ENCODE data around the gene C19orf33. TPM values are rescaled to one million over a fixed set of nuclear protein-coding genes. Genes with fewer than 3 reads are reported as not detected.

C19orf33 gene
- total RNA-seq, 1 donor = not detected

DNA sequence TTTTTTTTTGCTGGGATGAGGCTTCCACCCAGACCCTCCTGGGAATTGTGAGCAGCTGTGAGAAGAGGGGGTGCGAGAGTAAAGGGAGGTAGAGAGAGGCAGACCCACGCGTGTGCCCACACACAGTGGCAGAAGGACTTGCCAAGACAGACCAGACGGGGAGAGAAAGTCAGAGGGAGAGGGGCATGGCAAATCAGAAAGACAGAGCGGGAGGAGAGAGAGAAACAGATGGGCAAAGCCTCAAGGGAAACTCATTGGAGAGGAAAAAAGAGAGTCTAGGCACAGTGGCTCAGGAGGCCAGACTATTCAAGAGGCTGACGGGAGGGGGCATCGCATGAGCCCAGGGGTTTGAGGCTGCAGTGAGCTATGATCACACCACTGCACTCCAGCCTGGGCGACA is 48.6 kb downstream of the C19orf33 start:
- DNase-seq (ENCODE audit: insufficient read length, low spot score, missing footprints) = no peak
- Histone ChIP-seq H2AFZ (ENCODE audit: low read length) (no peak overlapping the region), H3K4me2 (ENCODE audit: insufficient read depth, low read length) (no peak overlapping the region), H3K4me1 (ENCODE audit: insufficient read depth, low read length) (no peaks in the 10 kb centered on the region), H3K79me2 (ENCODE audit: insufficient read depth, low read length) (no peaks in the 10 kb centered on the region), H3K36me3 (ENCODE audit: insufficient read depth, low read length) (no peaks in the 10 kb centered on the region), H3K9me3 (ENCODE audit: low read depth, low read length) (no peaks in the 10 kb centered on the region), H3K27ac (ENCODE audit: low read depth, low read length) (no peak overlapping the region), H4K20me1 (ENCODE audit: insufficient read depth, low read length) (no peaks in the 10 kb centered on the region), H3K27me3 (ENCODE audit: insufficient read depth, low read length) (peaks cover 29% of the 10 kb centered on the region), H3K4me3 (ENCODE audit: insufficient read depth, low read length) (no peak overlapping the region)
- TF ChIP-seq, protein P1, sequence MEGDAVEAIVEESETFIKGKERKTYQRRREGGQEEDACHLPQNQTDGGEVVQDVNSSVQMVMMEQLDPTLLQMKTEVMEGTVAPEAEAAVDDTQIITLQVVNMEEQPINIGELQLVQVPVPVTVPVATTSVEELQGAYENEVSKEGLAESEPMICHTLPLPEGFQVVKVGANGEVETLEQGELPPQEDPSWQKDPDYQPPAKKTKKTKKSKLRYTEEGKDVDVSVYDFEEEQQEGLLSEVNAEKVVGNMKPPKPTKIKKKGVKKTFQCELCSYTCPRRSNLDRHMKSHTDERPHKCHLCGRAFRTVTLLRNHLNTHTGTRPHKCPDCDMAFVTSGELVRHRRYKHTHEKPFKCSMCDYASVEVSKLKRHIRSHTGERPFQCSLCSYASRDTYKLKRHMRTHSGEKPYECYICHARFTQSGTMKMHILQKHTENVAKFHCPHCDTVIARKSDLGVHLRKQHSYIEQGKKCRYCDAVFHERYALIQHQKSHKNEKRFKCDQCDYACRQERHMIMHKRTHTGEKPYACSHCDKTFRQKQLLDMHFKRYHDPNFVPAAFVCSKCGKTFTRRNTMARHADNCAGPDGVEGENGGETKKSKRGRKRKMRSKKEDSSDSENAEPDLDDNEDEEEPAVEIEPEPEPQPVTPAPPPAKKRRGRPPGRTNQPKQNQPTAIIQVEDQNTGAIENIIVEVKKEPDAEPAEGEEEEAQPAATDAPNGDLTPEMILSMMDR (IDR thresholded peaks at IDR 0.05; ENCODE audit: extremely low read depth, low read depth, low read length) = no peak

Small RNAs within 50 kb of the gene (small RNA-seq; reads per million reads assigned to genes)
- gene RF00019 = not detected

Other genes with a start within 250 kb of the C19orf33 start
- gene DPF1, start 80.0 kb upstream of the C19orf33 start, total RNA-seq = 0.29 and 0.72 TPM in 2 replicates
- 0.72 and 1.2 TPM in 2 replicates for gene PPP1R14A, start 47.9 kb upstream of the C19orf33 start, total RNA-seq
- 1.8 and 2.2 TPM in 2 replicates for gene SPINT2, start 39.7 kb upstream of the C19orf33 start, total RNA-seq
- gene YIF1B, start 11.7 kb downstream of the C19orf33 start, total RNA-seq = 55.0 and 58.9 TPM in 2 replicates
- gene KCNK6, start 15.6 kb downstream of the C19orf33 start, total RNA-seq = 5.4 and 6.5 TPM in 2 replicates
- gene CATSPERG, start 31.6 kb downstream of the C19orf33 start, total RNA-seq = 1.2 and 2.2 TPM in 2 replicates
- gene PSMD8, start 70.3 kb downstream of the C19orf33 start, total RNA-seq = 285 and 299 TPM in 2 replicates
- 0.29 and 0.36 TPM in 2 replicates for gene GGN, start 83.8 kb downstream of the C19orf33 start, total RNA-seq
- 1.8 and 2.2 TPM in 2 replicates for gene SPRED3, start 84.4 kb downstream of the C19orf33 start, total RNA-seq
- 12.1 and 14.1 TPM in 2 replicates for gene FAM98C, start 98.8 kb downstream of the C19orf33 start, total RNA-seq
- not detected in 2 replicates for gene RASGRP4, start 122.0 kb downstream of the C19orf33 start, total RNA-seq
- under 0.01 TPM in 2 replicates for gene RYR1, start 129.4 kb downstream of the C19orf33 start, total RNA-seq